HG03064 (cell line): ENCODE data around the gene ABCB11.
A peak's percentile ranks its signal among the peaks of the same experiment; 100 is the strongest.

Experiments used
- ATAC-seq: cut with Tn5 transposase; IDR thresholded peaks from one replicate; pipeline ENCODE4 v1.9.1; 2021; ENCODE audit warnings: low read depth; ENCODE audit not compliant: unreplicated experiment

The ABCB11 gene

DNA sequence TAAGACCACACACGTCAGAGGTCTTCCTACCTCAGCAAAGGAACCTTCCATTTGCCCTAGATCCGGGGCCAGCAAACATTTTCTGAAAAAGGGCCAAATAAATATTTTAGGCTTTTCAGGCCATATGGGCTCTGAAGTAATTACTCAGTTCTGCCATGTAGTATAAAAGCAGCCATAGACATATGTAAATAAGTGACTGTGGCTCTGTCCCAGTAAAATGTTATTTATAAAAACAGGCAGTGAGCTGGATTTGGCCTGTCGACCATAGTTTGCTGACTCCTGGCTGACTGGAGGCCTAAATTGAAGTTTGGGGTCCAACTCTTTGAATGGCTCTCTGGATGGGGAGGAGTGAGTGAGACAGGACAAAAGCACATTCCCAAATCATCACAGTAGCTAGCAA, 49.5 kb downstream of the ABCB11 start:
- ATAC-seq = no peak

DNA sequence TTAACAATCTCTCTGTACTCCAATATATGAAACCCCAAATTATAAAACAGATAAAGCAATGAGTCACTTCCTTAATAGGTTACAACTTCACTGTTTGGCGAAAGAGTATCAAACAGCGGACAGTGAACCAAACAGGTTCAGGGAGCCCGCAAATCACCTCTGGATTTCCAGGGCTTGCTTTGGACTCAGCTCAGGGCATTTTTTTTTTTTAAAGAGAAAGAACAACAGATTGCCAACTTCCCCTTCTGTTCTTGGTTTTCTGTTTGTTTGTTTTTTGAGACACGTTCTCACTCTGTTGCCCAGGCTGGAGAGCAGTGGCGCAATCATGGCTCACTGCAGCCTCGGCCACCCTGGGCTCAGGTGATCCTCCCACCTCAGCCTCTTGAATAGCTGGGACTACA, 52.7 kb downstream of the ABCB11 start:
- ATAC-seq = no peak

DNA sequence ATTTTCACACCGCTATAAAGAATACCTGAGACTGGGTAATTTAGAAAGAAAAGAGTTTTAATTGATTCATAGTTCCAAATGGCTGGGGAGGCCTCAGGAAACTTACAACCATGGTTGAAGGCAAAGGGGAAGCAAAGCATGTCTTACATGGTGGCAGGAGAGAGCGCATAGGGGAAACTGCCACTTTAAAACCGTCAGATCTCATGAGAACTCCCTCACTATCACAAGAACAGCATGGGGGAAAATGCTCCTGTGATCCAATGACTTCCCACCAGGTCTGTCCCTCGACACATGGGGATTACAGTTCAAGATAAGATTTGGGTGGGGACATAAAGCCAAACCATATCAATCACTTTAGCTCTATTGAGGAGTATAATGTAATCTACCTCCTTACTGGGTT, 53.5 kb downstream of the ABCB11 start:
- ATAC-seq = no peak

DNA sequence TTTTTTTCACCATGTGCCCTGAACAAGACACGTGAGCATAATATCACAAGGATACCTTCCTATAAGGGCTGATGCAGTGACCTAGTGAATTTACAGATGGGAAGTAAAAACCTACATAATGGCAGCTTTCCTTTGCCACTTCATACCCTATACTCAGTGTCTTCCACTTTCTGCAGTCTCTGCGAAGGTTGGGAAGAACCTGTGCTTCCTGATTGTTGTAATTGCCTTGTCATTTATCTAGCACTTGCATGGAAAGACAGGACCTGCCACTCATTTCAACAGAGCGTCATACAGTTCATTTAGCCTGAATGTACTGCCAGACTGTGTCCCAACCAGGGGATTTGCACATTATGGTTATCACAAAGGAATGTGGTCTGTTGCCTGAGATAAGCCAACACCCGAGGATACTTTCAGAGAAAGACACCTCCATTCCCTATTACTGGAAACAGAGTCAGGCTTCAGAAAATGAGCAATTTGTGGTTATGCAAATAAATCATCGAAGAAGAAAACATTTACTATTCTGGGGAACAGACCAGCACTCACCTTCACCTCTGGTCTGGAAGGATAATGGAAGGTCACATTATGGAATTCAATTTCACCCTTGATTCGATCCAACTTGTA, 55.0 kb downstream of the ABCB11 start:
- ATAC-seq = no peak

DNA sequence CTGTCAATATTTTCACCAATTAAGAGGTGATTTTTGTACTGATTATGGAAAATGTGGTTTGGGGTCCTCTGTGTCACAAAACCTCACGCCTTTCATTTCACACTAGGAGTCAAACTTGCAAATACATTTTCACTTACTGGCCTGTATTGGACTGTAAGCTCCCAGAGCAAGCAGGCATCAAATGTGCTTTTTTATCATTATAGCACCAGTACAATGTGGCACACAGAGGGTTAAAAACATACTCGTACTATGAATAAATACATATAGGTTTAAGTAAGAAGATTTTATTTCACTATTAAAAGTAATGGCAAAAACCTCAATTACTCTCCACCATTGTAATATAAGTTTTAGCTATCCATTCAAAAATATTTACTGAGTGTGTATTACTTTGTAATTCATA, 56.7 kb downstream of the ABCB11 start:
- no peak for ATAC-seq

- no peak for ATAC-seq
Measured at GRCh38 chr2:168971261-168971660, 59.9 kb downstream of the ABCB11 start.

DNA sequence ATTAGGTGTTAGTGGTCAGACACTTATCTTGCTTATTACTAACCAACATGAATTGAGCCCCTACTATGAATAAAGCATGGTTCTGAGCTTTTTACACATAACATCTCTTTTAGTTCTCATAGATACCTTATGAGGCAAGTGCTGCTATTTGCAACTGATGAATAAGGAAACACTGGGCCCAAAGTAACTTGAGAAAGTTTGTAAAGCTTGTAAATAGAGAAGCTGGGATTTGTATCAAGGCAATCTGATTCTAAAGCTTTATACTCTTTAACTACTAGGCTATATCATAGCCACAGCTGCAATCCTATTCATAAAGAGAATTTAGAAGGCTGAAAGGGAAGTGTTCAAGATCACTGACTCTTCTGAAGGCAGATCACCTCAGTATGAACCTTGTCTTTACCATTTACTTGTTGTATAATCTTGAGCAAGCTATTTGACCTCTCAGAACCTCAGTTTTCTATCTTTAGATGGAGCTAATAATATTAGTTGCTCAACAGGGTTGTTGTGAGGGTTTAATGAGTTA, 60.4 kb downstream of the ABCB11 start:
- no peak for ATAC-seq

- no peak for ATAC-seq
Measured at GRCh38 chr2:168969865-168970264, 61.3 kb downstream of the ABCB11 start.

GRCh38 chr2:168968342-168968741, 62.8 kb downstream of the ABCB11 start:
- ATAC-seq = no peak

DNA sequence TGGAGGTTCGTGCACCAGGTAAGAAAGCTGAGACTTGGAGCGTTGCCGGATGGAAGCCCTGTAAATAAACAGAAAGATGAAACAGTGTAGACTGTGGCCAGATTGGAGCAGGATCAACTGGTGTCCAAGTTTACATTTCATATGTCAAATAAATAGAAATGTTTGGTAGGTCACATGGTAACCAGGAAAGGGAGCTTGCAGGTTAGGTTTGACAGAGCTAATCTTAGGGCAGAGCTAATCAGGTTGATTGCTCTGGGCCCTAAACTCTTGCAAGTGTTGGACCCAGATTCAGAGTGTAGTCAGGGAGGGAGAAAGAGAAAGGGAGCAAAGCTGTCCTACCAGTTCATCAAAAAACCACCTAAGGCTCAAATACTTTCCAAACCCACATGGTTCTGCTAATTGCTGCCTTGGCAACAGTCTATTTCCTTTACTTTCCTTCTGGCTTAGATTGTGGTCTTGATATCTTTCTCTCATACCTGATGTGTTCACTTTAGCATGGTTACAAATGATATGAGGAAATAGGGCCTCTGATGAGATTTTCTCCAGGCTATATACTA, 66.8 kb downstream of the ABCB11 start:
- no peak for ATAC-seq

DNA sequence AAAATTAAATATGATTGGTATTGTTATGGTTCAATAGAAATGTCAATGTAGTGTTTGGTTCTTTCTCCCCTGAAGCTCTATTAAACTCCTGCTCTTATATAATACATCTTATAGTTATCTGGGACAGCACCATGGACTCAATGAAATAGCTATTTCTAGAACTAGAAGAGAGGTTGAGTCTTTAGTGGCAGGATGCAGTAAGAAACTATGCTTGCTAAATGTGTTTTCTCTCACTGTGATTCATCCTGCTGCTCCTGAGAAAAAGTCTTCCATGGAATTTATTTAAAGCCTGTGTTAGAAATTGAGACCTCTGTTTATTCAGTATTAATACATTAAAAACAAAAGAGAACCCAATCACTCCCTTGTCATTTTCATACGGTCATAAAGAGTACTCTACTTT, 68.5 kb downstream of the ABCB11 start:
- ATAC-seq = no peak

DNA sequence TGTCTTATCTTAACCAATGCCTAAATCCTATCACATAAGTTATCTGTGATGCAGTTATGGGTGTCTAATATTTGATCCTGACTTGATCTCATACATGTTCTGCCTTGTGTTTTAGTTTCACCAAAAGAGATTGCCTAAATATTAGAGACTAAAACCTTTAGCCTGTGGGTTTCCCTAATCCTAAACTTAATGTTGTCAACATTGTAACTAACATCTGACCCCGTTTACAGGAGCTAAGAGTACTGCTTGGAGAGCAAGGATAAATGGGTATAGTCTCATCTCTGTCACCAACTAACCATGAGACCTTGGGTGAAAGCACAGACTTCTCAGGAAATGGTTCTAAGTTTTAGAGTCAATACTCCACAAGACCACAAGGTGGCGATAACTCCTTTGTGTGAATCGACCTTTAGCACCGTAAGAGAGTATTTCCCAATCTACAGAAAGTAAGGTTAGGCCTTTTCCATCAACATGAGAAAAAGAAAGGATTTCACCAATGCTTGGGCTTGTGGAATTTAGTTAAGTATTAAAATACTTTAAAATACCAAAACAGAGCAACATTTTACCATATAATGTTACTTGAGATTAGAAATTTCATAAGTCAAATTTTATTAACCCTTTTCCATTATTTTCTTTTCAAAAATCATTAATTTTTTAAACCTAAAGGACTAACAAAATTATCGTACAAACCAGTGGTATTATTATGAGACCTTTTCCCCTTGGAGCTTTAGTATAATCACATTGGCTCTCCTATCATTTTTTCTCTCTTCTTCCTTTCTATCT, 69.5 kb downstream of the ABCB11 start:
- ATAC-seq = peak; percentile 89

GRCh38 chr2:168956392-168956791, 74.7 kb downstream of the ABCB11 start:
- ATAC-seq = no peak

GRCh38 chr2:168955321-168955720, 75.8 kb downstream of the ABCB11 start:
- ATAC-seq = no peak

- ATAC-seq = no peak
Measured at GRCh38 chr2:168954256-168954655, 76.9 kb downstream of the ABCB11 start.

DNA sequence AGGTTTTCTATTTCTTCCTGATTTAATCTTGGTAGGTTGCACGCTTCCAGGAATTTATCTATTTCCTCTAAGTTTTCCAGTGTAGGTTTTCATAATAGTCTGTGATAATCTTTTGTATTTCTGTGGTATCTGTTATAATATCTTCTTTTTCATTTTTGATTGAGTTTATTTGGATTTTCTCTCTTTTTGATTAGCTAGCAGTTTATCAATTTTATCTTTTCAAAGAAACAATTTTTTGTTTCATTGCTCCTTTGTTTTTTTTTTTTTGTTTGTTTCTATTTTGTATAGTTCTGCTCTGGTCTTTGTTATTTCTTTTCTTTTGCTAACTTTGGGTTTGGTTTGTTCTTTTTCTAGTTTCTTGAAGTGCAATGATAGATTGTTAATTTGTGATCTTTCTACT, 78.7 kb downstream of the ABCB11 start:
- ATAC-seq = no peak

DNA sequence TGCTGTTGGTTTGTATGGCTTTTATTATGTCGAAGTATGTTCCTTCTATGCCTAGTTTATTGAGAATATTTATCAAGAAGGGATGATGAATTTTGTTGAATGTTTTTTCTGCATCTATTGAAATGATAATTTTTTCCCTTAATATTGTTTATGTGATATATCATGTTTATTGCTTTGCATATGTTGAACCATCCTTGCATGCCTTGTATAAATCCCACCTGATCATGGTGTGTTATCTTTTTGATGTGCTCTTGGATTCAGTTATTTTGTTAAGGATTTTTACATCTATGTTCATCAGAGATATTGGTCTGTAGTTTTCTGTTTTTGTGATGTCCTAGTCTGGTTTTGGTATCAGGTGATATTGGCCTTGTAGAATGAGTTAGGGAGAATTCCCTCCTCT, 79.3 kb downstream of the ABCB11 start:
- no peak for ATAC-seq

DNA sequence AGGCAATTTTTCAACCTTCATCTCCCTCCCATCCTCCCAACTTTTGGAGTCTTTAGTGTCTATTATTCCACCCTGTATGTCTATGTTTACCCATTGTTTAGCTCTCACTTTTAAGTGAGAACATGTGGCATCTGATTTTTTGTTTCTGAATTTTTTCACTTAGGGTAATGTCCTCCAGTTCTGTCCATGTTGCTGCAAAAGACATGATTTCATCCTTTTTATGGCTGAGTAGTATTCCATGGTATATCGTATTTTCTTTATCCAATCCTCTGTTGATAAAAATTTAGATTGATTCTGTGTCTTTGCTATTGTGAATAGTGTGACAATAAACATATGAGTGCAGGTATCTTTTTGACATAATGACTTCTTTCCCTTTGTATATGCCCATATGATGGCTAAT, 81.8 kb downstream of the ABCB11 start:
- no peak for ATAC-seq

- no peak for ATAC-seq
Measured at GRCh38 chr2:168948621-168949212, 82.4 kb downstream of the ABCB11 start.

GRCh38 chr2:168945508-168945907, 85.6 kb downstream of the ABCB11 start:
- ATAC-seq = no peak

DNA sequence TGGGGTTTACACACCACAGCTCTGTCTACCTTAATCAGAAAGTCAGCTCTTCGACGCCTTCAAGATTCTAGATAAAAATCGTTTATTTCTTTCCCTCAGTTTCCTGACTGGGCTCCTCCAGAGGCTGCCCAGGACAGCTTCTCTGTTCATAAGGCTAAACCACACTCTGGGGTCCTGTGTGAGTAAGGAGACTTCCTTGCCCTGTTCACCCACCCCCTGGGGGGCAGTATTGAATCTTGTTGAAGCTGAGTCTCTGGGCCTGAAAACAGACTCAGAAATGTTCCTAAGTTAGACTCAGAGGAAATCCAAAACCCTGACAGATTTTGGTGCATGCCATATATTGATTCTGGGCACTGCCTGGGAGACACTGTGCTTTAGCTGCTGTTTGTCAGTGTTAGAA, 87.1 kb downstream of the ABCB11 start:
- no peak for ATAC-seq
